Panc1 (cell line): ENCODE results near the gene DCAF5. TPM values are rescaled to one million over a fixed set of nuclear protein-coding genes. Genes with fewer than 3 reads are reported as not detected.
A peak's percentile ranks its signal among the peaks of the same experiment; 100 is the strongest.

Experiments used
- ATAC-seq: fragments of 200-7000 bp; cut with Tn5 transposase; 2 replicates; pipeline ENCODE4 v1.9.1; 2020; ENCODE audit warnings: mild to moderate bottlenecking, moderate library complexity
- BruUV-seq: library from RNA; stranded (reverse); fragments of 400-500 nt; replicated peaks from 2 replicates; lab custom pipeline; 2021; lab: Mats Ljungman, UMichigan
- CTCF ChIA-PET: fragments of 300-600 bp; sonication (Branson Sonifier 250); formaldehyde crosslinking; loops from one replicate; lab custom pipeline; 2022; ENCODE audit warnings: antibody characterized with exemption; lab: Charles Lee
- POLR2A ChIA-PET: fragments of 300-600 bp; sonication (Branson Sonifier 250); formaldehyde crosslinking; loops from one replicate; lab custom pipeline; 2022; ENCODE audit warnings: antibody characterized with exemption; lab: Charles Lee
- DNase-seq: peaks from one replicate; pipeline ENCODE4 v3.0.0-alpha.2; 2010; ENCODE audit warnings: low read depth, low spot score
- H3K27ac ChIP-seq: 2 replicates; pipeline ENCODE4 v1.5.1; 2011; ENCODE audit warnings: mild to moderate bottlenecking, low read length, inconsistent platforms
- H3K27me3 ChIP-seq: fragments of 200-500 bp; sonication (Bioruptor generic); 2 replicates; pipeline ENCODE4 v1.6.0; 2014; ENCODE audit warnings: low read length, inconsistent platforms; ENCODE audit not compliant: control insufficient read depth, insufficient read depth
- H3K36me3 ChIP-seq: fragments of 200-500 bp; sonication (Bioruptor generic); 2 replicates; pipeline ENCODE4 v1.5.1; 2014; ENCODE audit warnings: inconsistent platforms, mild to moderate bottlenecking, low read length, moderate library complexity; ENCODE audit not compliant: control insufficient read depth, insufficient read depth
- H3K4me1 ChIP-seq: 2 replicates; pipeline ENCODE4 v1.5.1; 2011; ENCODE audit warnings: inconsistent platforms, mild to moderate bottlenecking, low read length, moderate library complexity; ENCODE audit not compliant: control insufficient read depth, insufficient read depth
- H3K4me3 ChIP-seq, 2 experiments: 2 replicates each; pipeline ENCODE4 v1.5.1; 2011 to 2012; ENCODE audit warnings: low read depth in 2 of 2, low read length in 2 of 2, mild to moderate bottlenecking in 2 of 2, inconsistent platforms in 1 of 2, moderate library complexity in 1 of 2
- H3K9me3 ChIP-seq: fragments of 200-500 bp; sonication (Bioruptor generic); 2 replicates; pipeline ENCODE4 v1.5.1; 2014; ENCODE audit warnings: low read depth, mild to moderate bottlenecking, inconsistent platforms, low read length, moderate library complexity; ENCODE audit not compliant: control insufficient read depth, insufficient read depth
- CTCF ChIP-seq: fragments of 450-650 bp; IDR thresholded peaks from 2 replicates; pipeline ENCODE4 v1.5.1; 2017; ENCODE audit warnings: mild to moderate bottlenecking
- POLR2AphosphoS5 ChIP-seq: IDR thresholded peaks from 2 replicates; pipeline ENCODE4 v1.6.1; 2012; ENCODE audit warnings: mild to moderate bottlenecking, low read depth, low read length, moderate library complexity
- REST ChIP-seq, 2 experiments: IDR thresholded peaks; 2 replicates each; pipeline ENCODE4 v1.6.1; 2011 to 2012; ENCODE audit warnings: low read depth in 2 of 2, control low read depth in 1 of 2, low read length in 1 of 2, mild to moderate bottlenecking in 1 of 2, moderate library complexity in 1 of 2; ENCODE audit not compliant: insufficient read depth in 1 of 2
- SIN3A ChIP-seq: IDR thresholded peaks from 2 replicates; pipeline ENCODE4 v1.6.1; 2012; ENCODE audit warnings: low read depth, mild to moderate bottlenecking, low read length, moderate library complexity, borderline replicate concordance; ENCODE audit not compliant: insufficient read depth
- TCF7L2 ChIP-seq: IDR thresholded peaks from 2 replicates; pipeline ENCODE4 v1.6.1; 2011; ENCODE audit warnings: mild to moderate bottlenecking, low read depth, low read length, inconsistent platforms
- in situ Hi-C: cut with HindIII; loops from 2 replicates; pipeline ENCODE4 v1.10.0; 2016; ENCODE audit warnings: low sequenced_read_pairs, low pct_unique_long_range_greater_than_20kb
- intact Hi-C: fragments of 100-400 bp; cut with micrococcal nuclease; formaldehyde crosslinking; loops from one replicate; pipeline ENCODE4 v1.10.0; 2022; ENCODE audit not compliant: unreplicated experiment
- total RNA-seq: library from RNA; stranded (reverse); gene quantifications from one replicate; pipeline ENCODE4 v1.2.1, GENCODE V29; 2021; ENCODE audit not compliant: unreplicated experiment

DCAF5 gene
- total RNA-seq, 1 experiment from 2014 or later, result 27.6 TPM

GRCh38 chr14:69108358-69108757, 44.6 kb downstream of the DCAF5 start:
- H3K4me1 ChIP-seq, result no peaks in the 10 kb centered on the region; the same call in 1 of the 2 replicates
- no peak for DNase-seq
- H3K36me3 ChIP-seq, result no peaks in the 10 kb centered on the region; the same call in 1 of the 2 replicates
- H3K27me3 ChIP-seq, result no peaks in the 10 kb centered on the region
- no TSS peak for BruUV-seq
- in situ Hi-C loops, result no loop called here
- no peaks in the 10 kb centered on the region for H3K9me3 ChIP-seq
- H3K27ac ChIP-seq, result no peak overlapping the region
- ChIA-PET POLR2A (no interaction called here), CTCF (interaction anchor here (1.1 to 1.4 kb wide), 2 partner anchors 197 to 200 kb away, joined by 3 read pairs; no protein-coding TSS in a partner anchor)
- ATAC-seq, result no peak
- no peak for TF ChIP-seq CTCF
- no peak for TF ChIP-seq SIN3A
- H3K4me3 ChIP-seq, result no peak overlapping the region
- intact Hi-C loops, result loop anchor here (5.0 kb wide), 1 partner anchor 246 kb away; no protein-coding TSS in a partner anchor

- Histone ChIP-seq H3K27ac (no peak overlapping the region), H3K36me3 (no peaks in the 10 kb centered on the region; the same call in 1 of the 2 replicates), H3K27me3 (no peaks in the 10 kb centered on the region), H3K4me1 (no peaks in the 10 kb centered on the region; the same call in 1 of the 2 replicates), H3K9me3 (no peaks in the 10 kb centered on the region), H3K4me3 (no peak overlapping the region)
- in situ Hi-C loops (no loop called here), intact Hi-C loops (loop anchor here (5.0 kb wide), 1 partner anchor 245 kb away; no protein-coding TSS in a partner anchor)
- POLR2A ChIA-PET, result no interaction called here
- ATAC-seq (peak; percentile 78), DNase-seq (peak; percentile 48)
- CTCF ChIA-PET, result interaction anchor here (0.7 to 1.5 kb wide), 5 partner anchors 17 to 244 kb away, joined by 3 to 7 read pairs (median 3); no protein-coding TSS in a partner anchor
- TF ChIP-seq CTCF (peak; percentile 73), SIN3A (no peak)
- no TSS peak for BruUV-seq
Measured at GRCh38 chr14:69107407-69108003, 45.4 kb downstream of the DCAF5 start.

- TF ChIP-seq CTCF (no peak), REST (IDR thresholded peaks at IDR 0.05; ENCODE audit: insufficient read depth in 1 of 2, low read depth in 2 of 2, low read length in 1 of 2) (no peak), SIN3A (no peak), TCF7L2 (no peak), POLR2AphosphoS5 (no peak)
- ChIA-PET CTCF (interaction anchor here (1.5 kb wide), 1 partner anchor 243 kb away, joined by 7 read pairs; no protein-coding TSS in a partner anchor), POLR2A (no interaction called here)
- no peak overlapping the region for H3K4me3 ChIP-seq
- H3K27ac ChIP-seq, result no peak overlapping the region
- no peaks in the 10 kb centered on the region; the same call in 1 of the 2 replicates for H3K4me1 ChIP-seq
- no peaks in the 10 kb centered on the region for H3K9me3 ChIP-seq
- ATAC-seq (no peak), DNase-seq (no peak)
- H3K27me3 ChIP-seq, result no peaks in the 10 kb centered on the region
- intact Hi-C loops (loop anchor here (5.0 kb wide), 1 partner anchor 244 kb away; no protein-coding TSS in a partner anchor), in situ Hi-C loops (no loop called here)
- no peaks in the 10 kb centered on the region; the same call in 1 of the 2 replicates for H3K36me3 ChIP-seq
- no TSS peak for BruUV-seq
Measured at GRCh38 chr14:69106451-69106850, 46.5 kb downstream of the DCAF5 start.
